GM18517 (cell line): ENCODE measurements around the gene CDC20B.
"Not testable (repeated sequence)": the region's sequence is repeated elsewhere in the genome, so short reads cannot be mapped to it uniquely, and the experiment has no call there.

Experiments used
- ATAC-seq: cut with Tn5 transposase; IDR thresholded peaks from one replicate; pipeline ENCODE4 v1.9.1; 2021; ENCODE audit warnings: mild to moderate bottlenecking, moderate library complexity; ENCODE audit not compliant: unreplicated experiment

The CDC20B gene

DNA sequence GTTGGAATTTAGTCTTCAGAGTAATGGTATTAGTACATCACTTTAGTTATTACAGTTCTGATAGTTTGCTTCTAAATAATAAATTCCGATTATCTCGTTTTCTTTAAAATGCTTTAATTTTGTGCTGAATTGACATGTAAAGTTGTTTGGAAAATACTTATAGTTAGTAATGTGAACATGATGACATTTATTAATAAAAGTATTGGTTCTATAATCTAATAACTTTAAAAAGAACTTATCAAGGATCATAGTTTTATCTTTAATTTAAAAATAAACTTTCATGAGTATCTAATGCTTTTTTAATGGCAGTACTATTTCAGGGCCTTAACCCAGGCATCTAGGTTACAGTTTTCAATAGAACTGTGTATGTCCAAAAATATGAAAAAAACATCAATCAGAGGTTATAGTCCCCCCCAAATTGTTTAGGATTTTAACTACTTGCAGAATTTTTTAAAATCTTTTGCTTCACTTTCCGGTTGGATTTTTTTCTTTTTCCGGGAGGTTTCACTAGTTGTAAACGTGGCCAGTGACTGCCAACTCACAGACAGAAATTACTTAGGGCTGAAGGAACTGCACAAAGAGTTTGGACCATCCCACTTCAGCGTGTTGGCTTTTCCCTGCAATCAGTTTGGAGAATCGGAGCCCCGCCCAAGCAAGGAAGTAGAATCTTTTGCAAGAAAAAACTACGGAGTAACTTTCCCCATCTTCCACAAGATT is 12.3 kb downstream of the CDC20B start:
- no peak for ATAC-seq

DNA sequence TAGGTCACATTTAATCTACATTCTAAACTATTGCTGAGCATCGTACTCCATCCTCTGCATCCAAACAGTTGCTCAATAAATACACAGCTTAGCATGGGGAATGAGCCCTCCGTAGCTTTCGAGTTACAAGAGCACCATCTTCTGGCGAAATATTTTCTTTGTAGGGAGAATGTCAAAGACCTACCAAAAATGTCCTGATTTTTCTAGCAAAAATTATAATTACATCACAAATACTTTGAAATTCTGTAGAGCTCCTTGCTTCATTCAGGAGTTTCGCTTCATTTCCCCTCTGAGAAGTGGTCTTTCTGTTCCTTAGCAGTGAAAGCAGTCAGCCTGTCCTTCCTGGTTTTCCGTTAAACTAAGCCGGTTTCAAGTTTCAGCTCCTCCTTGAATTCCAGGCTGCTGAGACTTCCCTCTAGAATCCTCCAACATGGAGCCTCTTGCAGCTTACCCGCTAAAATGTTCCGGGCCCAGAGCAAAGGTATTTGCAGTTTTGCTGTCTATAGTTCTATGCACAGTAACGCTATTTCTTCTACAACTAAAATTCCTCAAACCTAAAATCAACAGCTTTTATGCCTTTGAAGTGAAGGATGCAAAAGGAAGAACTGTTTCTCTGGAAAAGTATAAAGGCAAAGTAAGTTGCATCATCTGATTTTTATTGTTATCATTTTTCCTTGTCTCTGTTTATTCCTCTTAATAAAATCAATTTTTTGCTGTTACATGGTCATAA is 13.0 kb downstream of the CDC20B start, which contains the start of gene GPX8:
Gene GPX8, plus strand, starts transcription at position 409 of the 730 bp plus-strand sequence. Its CDS starts 22 bp downstream, at position 431.
- ATAC-seq: no peak

DNA sequence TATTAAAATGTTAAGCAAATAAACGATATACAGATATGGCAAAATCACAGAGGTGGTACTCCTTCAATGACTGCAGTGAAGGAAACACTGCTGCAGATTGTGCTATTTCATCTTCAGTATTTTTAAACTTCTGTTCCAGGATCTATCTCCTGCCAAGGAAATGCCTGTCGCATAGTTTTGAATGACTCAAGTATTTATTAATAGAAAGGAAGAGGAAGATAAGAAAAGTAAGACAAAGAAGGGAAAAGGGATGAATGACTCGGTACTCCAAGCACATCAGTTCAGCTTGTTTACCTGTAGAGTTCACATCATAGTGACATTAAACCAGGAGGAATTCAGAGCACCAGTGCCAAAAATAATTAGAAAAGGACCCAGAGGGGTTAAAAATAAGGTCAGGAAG is 18.1 kb downstream of the CDC20B start:
- no peak for ATAC-seq

DNA sequence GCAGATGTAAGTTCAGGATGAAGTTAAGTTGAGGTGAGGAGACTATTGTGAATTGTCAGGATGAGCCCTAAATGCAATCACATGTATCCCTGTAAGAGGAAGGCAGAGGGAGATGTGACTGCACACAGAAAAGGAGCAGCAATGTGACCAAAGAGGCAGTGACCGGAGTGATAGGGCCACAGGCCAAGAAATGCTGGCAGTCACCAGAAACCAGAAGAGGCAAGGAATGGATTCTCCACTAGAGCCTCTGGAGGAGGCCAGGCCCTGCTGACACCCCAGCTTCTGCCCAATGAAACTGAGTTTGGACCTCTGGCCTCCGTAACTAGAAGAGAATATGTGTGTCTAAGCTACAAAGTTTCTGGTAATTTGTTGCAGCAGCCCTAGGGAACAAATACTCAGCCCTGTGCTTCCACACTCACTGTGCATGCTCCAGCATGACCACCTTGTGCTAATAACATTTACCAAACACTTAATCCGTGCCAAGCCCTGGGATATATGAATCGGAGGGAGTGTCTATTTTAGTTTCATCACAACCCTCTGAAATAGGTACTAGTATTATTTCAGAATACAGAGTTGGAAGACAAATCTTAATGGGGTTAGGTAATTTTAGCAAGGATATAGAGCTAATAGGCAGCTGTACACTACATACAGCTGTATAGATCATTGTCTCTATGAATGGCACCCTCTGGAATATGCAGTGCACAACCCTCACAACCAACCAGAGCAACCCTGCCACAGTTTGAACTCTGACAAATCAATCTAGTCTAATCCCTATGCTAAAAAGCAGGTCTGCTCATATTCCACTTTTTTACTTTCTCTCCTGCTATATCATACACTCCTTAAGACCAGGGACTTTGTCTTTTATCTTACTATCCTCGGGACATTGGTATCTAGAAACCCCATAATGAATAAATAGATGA is 20.8 kb downstream of the CDC20B start:
- ATAC-seq: no peak

DNA sequence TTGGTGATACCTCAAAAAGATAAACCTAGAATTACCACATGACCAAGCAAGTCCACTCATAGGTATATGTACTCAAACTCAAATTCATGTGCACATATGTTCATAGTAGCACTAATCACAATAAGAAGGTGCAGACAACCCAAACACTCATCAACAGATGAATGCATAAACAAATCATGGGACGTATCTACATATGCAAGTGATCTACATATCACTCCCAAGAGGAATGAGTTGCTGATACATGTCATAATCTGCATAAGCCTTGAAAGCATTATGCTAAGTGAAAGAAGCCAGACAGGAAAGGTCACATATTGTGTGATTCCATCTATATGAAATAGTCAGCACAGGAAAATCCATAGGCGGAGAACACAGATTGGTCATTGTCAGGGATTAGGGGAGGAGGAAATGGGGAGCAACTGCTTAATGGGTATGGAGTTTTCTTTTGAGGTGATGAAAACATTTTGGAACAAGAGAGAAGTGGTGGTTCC is 23.6 kb downstream of the CDC20B start:
- ATAC-seq: no peak

DNA sequence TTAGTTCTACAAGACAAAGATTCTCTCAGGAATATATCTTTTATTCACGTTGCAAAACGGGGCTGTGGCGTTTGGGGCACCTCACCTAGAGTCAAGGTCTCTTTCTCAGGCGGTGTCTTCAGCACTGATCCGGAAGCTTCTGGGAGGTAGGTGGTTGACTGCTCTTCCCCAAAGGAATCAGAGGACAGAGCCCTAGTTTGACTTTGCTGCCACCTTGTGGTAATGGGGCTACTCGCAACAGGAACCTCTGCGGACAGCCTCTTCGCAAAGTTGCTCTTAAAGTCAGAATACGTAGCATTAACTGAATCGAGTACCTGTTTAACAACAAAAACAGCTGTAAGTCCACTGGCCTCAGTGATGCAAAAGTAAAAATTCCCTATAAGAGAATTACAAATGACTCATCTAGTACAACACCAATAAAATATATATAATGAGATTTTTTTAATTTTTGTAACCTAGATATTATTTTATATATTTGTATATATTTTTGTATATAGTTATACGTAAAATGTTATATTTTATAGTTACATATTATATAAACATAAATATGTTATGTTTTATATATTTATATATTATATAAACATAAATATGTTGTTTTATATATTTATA is 26.3 kb downstream of the CDC20B start:
- ATAC-seq: peak; percentile 83

DNA sequence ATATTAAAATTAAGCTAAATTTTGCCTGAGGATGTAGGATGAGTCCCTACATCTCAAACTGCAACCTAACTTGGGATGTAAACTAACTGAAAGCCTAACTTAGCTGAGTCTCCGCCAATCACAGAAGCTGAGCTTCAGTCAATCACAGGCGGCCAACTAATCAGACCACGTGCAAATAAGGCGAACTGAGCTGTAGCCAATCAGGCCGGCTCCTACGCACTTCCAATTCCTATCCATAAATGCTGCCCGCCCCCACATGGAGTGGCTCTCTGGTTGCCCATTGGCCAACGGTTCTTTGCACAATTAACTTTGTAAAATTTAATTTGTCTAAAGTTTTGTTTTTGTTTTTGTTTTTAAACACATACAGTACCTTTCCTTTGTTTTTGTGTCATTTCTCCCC is 26.9 kb downstream of the CDC20B start:
- no peak for ATAC-seq

DNA sequence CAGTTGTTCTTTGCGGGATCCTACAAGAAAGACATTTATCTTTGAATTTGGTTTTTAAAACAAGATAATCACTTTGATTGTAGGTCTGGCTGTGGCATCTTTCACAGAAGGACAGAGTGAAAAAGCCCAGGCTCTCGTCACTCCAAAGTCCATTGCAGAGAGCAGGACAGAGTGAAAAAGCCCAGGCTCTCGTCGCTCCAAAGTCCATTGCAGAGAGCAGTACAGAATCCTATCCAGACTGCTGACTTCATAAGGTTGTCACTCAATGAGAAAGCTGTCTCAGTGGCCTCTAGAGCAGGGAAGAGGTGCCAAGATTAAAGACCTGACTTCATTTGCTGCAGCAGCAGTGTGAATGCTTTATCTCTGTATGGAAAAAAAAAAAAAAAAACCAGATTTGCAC is 29.4 kb downstream of the CDC20B start:
- no peak for ATAC-seq

DNA sequence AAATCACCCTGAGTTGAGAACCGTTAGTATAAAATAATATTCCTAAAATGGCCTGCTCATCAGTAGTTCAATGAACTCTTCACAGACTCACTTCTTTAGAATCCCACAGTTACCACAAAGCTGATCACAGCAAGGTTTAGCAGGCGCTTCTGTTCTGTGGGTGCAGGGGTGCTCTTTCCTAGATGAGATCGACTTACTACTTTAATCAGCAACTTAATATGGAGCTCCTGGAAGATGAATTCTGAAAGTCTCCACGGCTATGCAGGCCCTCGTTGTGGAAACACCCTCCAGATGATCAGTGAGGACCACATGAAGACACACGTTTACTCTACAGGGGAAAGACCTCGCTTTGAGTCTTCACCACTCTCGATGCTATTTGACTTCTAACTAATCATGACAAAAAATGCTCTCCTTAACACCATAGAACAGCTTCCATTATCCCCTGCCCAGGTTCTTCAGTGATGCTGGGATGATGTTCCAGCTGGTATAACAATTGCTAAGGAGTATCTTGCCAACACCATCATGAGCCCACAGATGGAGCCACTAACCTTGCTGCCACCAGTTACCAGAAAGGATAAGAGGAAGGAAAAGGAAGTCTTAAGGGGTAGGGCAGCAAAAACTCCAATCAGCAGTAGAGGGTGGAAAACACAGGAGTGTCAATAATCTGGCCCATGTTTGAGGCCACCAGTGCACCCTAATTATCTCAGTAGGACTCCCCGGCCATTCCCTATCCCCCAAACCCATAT is 30.9 kb downstream of the CDC20B start:
- no peak for ATAC-seq

DNA sequence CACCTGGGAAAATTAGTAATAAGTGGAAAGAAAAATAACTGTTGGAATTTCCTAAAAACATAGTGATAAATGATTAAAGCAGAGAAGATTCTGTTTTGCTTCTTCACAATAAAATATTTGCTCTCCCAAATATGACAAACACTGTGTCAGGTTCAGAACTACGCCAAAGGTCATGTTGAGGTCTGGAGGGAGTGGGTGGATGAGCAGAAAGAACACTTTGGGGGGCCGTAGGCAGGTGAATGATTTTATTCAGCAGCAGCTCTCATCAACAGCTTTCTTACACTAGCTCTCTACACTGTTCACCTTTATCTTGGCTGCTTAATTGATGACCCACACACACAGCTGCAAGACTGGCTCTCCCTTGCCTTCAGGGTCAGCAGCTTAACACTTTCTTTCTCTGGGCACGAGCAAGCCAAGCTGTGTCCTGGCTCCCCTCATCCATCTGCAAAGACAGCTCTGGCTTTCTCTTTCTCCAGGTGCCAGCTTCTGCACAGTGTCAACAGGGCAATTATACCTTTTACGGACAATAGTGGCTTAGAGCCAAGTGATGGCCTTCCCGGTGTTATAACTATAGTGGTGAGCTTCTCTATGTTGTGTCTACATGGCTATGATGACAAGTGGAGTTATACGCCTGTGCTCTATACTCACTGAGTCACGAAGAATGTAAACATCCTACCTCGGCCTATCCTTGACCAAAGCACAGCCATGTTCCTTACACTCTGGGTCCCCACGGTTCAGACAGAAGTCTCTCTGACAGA is 31.9 kb downstream of the CDC20B start:
- no peak for ATAC-seq

DNA sequence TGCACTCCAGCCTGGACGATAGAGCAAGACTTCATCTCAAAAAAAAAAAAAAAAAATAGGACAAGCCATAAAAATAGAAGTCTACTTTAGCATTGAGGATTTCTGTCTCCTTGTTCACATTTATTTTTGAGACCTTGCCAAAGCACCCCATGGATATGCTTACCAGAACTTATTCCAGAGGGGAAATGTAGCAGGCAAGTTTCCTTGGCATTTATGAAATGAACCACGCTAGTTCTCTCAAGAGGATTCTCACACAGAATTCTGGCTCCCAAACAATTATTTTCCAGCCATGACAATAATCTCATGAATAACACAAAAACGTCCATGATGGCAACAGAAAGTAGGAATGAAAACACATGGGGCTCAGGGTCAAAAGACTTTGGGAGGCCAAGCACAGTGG is 36.5 kb downstream of the CDC20B start:
- no peak for ATAC-seq

DNA sequence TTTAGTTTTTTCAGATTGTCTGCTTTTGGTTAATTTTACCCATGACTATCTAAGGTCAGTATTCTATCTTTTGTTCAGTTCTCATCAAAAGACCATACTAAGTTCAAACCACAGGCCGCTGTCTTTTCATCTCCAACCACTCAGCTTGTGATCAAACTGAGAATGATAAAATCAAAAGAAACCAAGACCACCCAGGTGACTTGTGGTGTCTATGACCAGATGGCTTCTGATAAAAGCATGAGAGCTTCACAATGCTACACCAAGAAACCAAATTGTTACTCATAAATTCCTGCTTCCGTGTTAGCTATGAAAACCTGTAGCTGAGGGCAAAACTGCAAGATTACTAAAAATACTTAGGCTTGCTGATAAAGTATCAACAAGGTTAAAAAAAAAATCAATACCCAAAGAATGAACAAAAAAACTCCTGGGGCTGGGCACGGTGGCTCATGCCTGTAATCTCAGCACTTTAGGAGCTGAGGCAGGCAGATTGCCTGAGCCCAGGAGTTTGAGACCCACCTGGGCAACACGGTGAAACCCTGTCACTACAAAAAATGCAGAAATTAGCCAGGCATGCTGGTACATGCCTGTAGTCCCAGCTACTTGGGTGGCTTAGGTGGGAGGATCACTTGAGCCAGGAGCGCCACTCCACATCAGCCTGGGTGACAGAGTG is 38.8 kb downstream of the CDC20B start:
- no peak for ATAC-seq

DNA sequence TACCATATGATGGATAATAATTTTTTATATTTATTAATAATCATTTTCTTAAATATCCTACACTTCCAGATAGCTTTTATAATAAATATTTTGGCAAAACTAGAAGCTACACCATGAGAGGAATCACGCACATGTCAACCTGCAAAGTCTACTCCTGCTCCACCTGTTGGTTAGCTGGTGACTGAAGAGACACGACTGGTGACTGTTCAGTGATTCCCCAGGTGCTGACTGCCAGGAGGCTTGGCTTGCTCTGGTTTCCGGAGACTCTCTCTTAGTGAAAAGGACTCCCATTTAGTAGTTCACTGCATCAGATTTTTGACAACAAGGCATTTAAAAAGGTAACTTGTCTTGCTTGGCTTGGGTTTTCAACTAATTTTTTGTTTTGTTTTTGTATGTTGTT is 49.6 kb downstream of the CDC20B start:
- no peak for ATAC-seq

DNA sequence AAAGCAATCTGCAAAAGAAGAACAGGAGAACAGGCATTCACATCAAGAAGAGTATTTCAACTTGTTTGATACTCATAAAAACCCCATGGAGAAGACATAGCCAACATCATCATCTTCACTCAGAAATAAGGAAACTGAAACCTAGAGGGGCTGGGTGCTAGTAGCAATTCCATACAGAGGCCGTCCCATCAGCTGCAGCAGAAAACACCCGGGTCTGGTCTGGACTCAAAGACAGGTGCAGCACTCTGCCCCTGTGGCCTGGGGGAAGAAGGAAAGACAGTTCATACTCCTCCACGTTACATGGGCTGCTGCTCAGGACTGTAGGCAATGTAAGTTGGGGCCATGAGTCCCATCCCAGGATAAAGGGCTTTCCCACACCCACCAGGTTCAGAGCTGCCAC is 58.9 kb downstream of the CDC20B start:
- no peak for ATAC-seq

DNA sequence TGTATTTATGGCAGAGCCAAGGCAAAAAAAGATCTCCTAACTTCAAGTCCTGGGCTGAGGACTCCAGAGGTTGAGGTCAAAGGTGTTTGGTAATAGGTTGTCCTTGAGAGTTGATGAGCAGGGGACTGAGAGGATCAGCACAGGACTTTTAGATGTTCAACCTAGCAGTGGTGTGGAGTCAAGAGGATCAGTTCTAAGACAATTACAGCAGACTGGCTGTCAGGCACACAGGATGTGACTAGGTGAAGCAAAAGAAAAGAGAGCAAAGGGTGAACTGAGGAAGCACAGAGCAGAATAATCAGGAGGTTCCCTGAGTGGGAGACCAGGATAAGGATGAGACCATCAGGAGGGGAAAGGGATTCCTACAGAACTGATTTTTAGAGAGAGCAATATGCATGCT is 59.6 kb downstream of the CDC20B start:
- no peak for ATAC-seq

DNA sequence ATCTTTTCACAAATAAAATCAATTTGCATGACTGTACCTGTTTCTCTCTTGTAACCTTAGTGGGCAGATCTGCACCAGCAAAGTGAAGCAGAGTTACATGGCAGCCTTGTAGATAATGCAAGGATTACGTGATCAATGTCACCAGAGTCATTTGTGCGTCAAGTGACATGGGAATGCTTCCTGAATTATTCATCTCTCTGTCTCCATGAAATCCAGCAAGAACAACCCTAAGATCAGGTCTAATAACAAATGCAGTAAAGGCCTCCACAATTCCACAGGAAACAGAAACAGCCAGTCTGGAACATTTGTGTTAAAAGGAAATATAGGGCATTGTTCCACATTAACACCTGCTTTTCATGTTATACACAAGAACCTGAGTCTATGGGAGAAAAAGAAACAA is 62.8 kb downstream of the CDC20B start:
- ATAC-seq: no peak

DNA sequence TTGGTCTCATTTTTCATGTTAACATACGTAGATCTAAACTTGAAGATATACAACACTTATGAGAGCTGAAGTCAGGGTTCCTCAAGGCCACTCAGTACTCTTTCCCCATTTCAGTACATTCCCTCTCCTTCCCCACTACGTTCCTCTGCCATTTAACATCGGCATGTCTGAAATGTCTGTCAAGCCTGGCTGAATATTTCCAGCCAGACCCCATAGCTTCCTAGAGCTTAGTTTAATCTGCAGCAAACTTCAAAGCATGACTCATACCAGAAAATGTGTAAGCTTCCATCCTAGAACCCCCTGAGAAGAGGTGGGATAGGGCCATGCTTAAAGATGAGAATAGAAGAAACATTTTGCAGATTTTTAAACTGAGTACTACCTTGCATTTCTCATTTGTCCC is 64.3 kb downstream of the CDC20B start:
- ATAC-seq: no peak

DNA sequence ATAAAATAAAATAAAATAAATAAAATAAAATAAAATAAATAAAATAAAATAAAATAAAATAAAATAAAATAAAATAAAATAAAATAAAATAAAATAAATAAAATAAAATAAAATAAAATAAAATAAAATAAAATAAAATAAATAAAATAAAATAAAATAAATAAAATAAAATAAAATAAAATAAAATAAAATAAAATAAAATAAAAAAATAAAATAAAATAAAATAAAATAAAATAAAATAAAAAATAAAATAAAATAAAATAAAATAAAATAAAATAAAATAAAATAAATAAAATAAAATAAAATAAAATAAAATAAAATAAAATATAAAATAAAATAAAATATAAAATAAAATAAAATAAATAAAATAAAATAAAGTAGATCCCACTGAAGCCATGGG is 67.0 kb downstream of the CDC20B start:
- ATAC-seq: not testable (repeated sequence)
